22Rv1 (cell line): ENCODE results near the gene DUSP19.
A peak's percentile ranks its signal among the peaks of the same experiment; 100 is the strongest.

Source experiments
- H3K27ac ChIP-seq: fragments of 450-650 bp; 2 replicates; pipeline ENCODE4 v1.5.1; 2017
- ZFX ChIP-seq: fragments of 450-650 bp; IDR thresholded peaks from 2 replicates; pipeline ENCODE4 v1.6.1; 2017; ENCODE audit warnings: antibody characterized with exemption, borderline replicate concordance
- TF ChIP-seq, protein P1 (sequence below): fragments of 450-650 bp; IDR thresholded peaks from 2 replicates; pipeline ENCODE4 v1.5.1; 2017; ENCODE audit warnings: mild to moderate bottlenecking

DUSP19 gene, protein sequence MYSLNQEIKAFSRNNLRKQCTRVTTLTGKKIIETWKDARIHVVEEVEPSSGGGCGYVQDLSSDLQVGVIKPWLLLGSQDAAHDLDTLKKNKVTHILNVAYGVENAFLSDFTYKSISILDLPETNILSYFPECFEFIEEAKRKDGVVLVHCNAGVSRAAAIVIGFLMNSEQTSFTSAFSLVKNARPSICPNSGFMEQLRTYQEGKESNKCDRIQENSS

DNA sequence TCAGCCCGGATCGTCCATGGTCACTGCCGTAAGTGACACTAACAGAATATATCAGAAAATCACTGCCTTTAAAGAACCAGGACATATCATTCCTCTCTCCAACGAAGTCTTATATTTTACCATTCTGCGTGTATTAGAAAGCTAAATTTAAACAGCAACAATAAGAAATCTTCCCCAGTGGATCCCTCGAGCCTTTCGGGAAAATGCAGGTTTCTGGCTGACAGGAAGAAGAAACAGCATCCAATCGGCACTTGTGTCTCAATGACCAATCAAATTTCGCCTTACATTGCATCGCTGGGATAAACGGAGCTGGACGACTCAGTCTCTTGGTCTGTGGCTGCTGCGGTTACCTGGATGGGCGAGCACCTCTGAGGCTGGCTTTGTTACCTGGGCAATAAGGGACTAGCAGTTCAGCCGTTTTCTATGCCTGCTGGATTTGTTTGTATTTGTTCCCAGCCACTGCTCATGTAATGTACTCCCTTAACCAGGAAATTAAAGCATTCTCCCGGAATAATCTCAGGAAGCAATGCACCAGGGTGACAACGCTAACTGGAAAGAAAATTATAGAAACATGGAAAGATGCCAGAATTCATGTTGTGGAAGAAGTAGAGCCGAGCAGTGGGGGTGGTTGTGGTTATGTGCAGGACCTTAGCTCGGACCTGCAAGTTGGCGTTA is at the start of gene DUSP19:
Gene DUSP19, plus strand, starts transcription at position 284 of the 675 bp plus-strand sequence. Its CDS starts 187 bp downstream, at position 471.
- TF ChIP-seq, protein P1, sequence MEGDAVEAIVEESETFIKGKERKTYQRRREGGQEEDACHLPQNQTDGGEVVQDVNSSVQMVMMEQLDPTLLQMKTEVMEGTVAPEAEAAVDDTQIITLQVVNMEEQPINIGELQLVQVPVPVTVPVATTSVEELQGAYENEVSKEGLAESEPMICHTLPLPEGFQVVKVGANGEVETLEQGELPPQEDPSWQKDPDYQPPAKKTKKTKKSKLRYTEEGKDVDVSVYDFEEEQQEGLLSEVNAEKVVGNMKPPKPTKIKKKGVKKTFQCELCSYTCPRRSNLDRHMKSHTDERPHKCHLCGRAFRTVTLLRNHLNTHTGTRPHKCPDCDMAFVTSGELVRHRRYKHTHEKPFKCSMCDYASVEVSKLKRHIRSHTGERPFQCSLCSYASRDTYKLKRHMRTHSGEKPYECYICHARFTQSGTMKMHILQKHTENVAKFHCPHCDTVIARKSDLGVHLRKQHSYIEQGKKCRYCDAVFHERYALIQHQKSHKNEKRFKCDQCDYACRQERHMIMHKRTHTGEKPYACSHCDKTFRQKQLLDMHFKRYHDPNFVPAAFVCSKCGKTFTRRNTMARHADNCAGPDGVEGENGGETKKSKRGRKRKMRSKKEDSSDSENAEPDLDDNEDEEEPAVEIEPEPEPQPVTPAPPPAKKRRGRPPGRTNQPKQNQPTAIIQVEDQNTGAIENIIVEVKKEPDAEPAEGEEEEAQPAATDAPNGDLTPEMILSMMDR, result no peak
- no peak for TF ChIP-seq ZFX
- peak within 1 kb of the TSS; percentile 94 for H3K27ac ChIP-seq

DNA sequence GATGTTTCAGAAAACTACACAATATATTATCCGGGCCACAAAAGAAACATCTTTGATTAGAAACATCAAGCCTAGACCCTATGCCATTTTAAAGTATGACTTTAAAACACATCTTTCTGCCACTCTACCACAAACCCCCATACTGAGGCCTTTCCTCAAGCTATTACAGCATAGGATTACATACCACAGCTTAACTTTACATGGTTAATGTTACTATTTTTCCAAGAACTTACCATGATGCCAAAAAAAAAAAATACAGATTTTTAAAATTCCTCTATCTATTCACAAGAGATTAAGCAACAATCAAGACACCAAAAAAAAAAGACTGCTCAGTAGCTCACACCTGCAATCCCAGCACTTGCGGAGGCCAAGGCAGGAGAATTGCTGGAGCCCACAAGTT is 49.3 kb upstream of the DUSP19 start:
- no peak overlapping the region for H3K27ac ChIP-seq

DNA sequence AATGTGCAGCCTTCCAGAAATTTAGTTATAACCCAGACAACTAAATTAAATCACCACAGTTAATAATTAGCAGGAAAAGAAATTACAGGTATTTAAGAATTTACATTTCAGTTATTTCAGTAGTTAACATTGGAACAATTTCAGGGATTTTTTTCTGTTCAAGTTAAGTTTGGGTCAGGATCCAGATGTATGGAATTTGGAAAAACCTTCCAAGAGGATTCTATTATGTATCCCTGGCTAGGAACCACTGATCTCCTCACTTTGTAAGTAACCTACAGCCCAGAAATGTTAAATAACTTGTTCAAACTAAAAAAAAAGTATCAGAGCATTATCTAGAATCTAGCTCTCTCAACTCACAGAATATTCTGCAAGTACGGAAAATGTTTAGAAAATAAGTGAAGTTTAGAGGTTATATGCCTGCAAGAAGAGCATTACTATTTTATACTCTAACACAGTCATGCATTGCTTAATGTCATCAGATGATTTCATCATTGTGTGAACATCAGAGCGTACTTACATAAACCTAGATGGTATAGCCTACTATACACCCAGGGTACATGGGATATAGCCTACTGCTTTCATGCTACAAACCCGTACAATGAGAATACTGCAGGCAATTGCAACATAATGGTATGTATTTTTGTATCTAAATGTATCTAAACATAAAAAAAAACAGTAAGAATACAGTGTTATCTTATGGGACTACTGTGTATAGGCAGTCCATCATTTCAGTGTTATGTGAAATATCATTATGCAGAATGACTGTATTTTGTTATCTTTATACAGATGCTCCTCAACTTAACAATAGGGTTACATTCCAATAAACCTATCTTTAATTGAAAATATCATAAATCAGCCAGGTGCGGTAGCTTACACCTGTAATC is 46.4 kb upstream of the DUSP19 start:
- TF ChIP-seq, protein P1, result no peak
- H3K27ac ChIP-seq, result peak overlapping the region; percentile 41

More for the DNA sequence above, 49.3 kb upstream of the DUSP19 start:
- no peak for TF ChIP-seq ZFX
- TF ChIP-seq, protein P1, result no peak

DNA sequence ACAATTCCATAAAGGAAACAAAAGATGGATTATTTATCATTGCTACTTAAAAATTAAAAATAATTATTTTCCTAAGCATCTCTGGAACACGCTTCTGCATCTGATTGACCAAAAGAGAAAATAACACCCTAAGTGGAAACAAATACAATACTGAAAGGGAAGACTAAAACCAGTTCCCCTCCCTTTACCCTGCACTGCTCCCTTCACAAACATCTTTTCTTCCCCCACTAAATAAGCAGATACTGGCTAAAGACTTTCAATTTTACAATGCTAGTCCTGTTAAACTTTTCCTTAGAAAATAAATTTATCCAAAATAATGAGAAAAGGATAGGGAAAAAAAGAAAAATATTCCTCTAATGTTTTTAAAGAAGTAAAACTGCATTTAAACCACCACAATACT is 44.6 kb upstream of the DUSP19 start:
- no peak overlapping the region for H3K27ac ChIP-seq
- TF ChIP-seq ZFX, result no peak
- TF ChIP-seq, protein P1, result no peak

DNA sequence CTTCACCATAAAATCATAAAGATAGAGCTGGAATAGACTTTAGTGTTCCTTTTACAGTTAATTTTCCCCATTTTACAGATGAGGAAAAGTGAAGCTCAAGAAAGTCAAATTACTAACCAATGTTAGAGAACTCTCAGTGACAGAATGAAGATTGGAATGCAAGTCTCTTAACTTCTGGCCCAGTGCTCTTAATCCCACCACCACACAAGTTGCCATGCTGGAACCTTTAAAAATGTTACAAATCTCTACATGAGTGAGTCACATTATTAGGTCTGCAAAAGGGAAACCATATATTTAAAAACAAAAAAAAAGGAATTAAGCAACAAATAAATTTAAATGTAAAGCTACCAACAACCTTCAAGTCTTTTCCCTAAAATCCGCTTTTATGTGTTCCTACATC is 43.7 kb upstream of the DUSP19 start:
- no peak overlapping the region for H3K27ac ChIP-seq
- TF ChIP-seq ZFX, result no peak
- TF ChIP-seq, protein P1, result no peak

DNA sequence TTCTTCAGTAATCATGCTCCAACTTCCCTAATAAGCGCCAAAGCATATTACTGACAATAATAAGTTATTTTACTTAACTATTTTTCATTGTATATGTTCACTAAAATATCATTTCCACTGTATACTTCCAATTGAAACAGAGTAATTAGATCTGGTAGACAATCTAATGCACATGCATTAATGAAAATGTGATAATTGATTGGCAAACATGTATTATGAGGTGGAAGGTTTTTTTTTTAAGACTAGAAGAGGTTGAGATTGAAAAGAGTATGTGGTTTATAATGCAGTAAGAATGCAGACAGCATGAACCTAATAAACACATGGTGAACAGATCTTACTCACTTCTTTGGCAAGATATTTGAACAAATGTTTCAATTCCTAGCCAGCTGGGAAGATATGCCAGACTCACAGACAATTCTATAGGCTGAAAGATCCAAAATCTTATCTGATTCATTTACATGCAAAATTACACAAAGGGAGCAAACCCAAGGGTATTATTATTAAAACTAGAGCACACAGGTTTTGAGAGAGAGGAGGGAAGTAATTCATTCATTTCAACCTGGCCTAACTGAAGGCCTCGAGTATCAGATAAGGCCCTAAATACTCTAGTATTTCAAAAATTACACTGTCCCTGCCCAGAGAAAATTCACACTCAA is 43.1 kb upstream of the DUSP19 start:
- H3K27ac ChIP-seq, result no peak overlapping the region

More for the DNA sequence above, 43.1 kb upstream of the DUSP19 start:
- no peak for TF ChIP-seq ZFX
- TF ChIP-seq, protein P1, result no peak
